Astrocyte of the cerebellum (primary cell): Measurements from ENCODE around the gene ITSN1.

Experiments
- DNase-seq: peaks from one replicate; pipeline ENCODE4 v3.0.0-alpha.2; 2011; ENCODE audit warnings: low read depth
- H3K4me3 ChIP-seq: 2 replicates; pipeline ENCODE4 v1.5.1; 2011; ENCODE audit warnings: mild to moderate bottlenecking, low read depth, low read length, moderate library complexity
- in situ Hi-C: cut with HindIII; loops from 2 replicates; pipeline ENCODE4 v1.10.0; 2017; ENCODE audit warnings: low sequenced_read_pairs
- TF ChIP-seq, protein P1 (sequence below): IDR thresholded peaks from 2 replicates; pipeline ENCODE4 v1.5.1; 2012; ENCODE audit warnings: low read length, low read depth, moderate library complexity, mild to moderate bottlenecking; ENCODE audit errors: missing control alignments

Gene ITSN1

DNA sequence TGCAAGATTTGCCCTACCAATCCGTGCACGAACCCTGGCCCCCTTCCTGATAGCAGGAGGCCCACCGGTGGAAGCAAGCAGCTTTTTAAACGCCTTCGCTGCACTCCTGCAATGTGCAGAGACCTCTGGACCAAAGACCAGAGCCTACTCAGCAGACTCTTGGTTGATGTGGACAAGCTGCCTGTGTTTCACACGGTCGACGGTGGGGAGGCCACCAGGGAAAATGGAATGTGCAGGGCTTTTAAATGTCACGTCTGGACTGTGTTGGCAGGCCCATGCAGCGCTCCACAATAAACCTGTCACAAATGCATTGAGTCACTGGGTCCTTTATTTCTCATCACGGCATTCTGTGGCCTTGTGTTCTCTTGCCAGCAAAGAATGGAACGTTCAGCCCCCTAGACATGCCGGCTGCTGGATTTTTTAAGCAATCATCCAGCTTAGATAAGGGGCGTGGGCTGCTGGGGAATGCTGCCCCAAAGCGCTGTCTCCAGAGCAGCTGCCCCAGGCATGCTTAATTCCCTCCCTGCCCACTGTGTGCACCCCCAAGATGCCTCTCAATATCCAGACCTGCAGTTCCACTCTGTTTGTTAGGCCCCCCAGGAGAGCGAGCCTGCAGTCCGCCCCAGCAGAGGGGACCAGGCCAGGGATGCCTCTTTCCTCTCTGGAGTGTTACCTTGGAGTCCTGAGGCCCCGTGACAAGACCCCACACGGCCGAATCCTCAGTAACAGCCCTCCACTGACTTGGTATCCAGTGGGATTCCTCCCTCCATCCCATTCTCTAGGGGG lies 202.0 kb downstream of the ITSN1 start:
- no peak for DNase-seq
- TF ChIP-seq, protein P1, sequence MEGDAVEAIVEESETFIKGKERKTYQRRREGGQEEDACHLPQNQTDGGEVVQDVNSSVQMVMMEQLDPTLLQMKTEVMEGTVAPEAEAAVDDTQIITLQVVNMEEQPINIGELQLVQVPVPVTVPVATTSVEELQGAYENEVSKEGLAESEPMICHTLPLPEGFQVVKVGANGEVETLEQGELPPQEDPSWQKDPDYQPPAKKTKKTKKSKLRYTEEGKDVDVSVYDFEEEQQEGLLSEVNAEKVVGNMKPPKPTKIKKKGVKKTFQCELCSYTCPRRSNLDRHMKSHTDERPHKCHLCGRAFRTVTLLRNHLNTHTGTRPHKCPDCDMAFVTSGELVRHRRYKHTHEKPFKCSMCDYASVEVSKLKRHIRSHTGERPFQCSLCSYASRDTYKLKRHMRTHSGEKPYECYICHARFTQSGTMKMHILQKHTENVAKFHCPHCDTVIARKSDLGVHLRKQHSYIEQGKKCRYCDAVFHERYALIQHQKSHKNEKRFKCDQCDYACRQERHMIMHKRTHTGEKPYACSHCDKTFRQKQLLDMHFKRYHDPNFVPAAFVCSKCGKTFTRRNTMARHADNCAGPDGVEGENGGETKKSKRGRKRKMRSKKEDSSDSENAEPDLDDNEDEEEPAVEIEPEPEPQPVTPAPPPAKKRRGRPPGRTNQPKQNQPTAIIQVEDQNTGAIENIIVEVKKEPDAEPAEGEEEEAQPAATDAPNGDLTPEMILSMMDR: no peak
- in situ Hi-C loops: no loop called here
- H3K4me3 ChIP-seq: no peak overlapping the region

DNA sequence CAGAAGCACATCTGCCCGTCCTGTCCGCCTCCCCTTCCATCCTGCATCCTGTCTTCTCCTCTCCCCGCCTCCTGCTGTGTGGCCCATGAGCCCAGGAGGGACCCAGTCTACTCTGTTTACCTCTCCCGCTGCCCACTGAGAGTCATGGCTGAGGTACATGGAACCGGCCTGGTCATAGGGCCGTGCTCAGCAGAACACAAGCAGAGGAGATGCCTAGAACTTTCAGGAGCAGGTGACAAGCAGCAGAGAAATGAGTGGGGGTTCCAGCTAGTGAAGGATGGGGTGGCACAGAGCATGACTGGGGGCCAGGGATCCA lies 202.5 kb downstream of the ITSN1 start:
- no peak overlapping the region for H3K4me3 ChIP-seq
- TF ChIP-seq, protein P1: no peak
- DNase-seq: no peak
- in situ Hi-C loops: no loop called here

DNA sequence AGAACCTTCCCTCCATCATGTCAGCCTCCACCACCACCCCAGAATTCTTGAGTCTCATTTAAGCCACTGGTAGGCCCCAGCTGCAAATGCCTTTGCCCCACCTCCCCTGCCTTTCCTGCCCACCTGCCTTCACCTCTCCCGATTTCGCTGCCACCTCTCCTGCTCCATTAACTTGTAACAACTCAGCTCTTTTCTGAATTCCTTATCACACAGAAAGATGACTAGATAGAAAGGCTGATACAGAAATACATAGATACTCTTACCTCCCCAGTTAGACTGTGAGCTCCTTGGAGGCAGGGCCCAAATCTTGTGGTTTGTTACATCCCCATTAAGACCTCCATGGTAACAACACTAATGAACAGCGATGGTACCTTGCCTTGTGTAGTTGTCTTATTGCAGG lies 203.8 kb downstream of the ITSN1 start:
- no peak for DNase-seq
- TF ChIP-seq, protein P1: no peak
- in situ Hi-C loops: no loop called here
- H3K4me3 ChIP-seq: no peak overlapping the region

DNA sequence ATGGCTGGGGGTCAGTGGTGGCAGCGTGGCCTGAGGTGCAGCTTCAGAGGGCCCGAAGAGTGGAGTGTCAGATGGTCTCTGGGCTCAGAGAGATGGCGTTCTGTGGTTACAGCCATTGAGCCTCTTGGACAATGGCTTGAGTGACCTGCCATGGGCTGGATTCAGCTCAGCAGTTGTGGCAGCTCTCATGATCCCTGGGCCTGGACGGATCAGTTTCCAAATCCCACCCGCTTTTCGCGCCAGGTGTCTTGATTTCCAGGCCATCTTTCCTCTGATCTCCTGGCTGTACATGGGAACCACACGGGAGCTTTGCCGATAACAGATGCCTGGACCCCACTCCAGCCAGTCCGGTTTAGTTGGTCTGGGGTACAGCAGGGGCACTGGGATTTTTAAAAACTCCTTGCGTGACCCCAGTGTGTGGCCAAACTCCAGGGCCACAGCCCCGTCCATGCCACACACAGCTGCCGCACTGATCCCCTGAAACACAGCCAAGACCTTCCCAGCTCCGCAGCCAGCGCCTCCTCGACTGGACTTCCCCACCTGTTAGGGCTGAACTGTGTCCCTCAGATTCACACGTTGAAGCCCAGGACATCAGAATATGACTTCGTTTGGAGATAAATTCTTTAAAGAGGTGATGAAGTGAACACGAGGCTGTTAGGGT lies 205.4 kb downstream of the ITSN1 start:
- in situ Hi-C loops: no loop called here
- H3K4me3 ChIP-seq: no peak overlapping the region
- TF ChIP-seq, protein P1: no peak
- DNase-seq: no peak

DNA sequence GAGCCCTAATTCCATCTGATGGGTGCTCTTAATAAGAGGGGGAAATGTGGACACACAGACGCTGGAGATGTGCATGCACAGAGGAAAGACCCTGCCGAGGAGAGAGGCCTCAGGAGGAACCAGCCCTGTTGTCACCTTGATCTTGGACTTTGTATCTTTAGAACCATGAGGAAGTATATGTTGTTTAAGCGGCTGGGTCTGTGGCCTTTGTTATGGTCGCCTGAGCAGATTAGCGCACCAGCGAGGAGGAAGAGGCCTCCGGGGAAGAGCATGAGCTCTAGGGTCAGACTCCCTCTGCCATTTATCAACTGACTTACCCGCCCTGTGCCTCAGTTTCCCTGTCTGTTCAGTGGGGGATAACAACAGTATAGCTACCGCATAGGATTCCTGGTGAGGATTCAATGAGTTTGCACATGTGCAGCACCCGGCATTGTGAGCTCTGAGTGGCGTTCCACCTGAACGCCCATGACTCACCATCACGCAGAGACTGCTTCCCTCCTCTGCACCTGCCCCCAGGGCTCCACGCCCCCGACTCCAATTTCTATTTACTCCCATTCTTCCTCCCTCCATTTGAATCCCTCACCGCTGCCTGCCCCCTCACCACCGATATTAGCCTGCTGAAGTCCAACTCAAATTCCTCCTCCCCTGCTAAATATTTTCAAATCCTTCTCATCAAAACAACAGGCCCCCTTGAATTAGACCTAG lies 206.1 kb downstream of the ITSN1 start:
- no peak overlapping the region for H3K4me3 ChIP-seq
- in situ Hi-C loops: no loop called here
- TF ChIP-seq, protein P1: no peak
- DNase-seq: no peak

DNA sequence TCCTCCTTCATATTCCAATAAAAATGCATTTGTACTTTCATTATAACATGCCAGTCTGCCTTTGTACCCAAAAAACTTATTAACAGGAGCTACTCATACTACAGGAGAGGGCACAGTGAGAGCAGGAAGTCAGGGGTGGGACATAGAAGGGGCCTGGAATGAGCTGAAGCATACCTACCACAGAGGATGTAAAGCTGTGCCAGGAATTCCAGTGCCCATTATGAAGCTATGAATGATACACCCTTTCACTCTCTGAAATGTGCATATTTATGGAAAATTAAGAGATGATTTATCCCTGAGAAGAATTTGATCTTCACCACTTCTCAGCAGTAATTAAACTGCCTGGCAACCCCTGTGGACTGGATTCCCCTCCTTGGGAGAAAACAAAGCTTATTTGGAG lies 207.5 kb downstream of the ITSN1 start:
- in situ Hi-C loops: no loop called here
- no peak for DNase-seq
- TF ChIP-seq, protein P1: no peak

More for the DNA sequence above, 207.5 kb downstream of the ITSN1 start:
- H3K4me3 ChIP-seq: no peak overlapping the region
